Naive thymus-derived CD4-positive, alpha-beta T cell (primary cell): ENCODE results near the gene EXOSC1. TPM values are rescaled to one million over a fixed set of nuclear protein-coding genes. Genes with fewer than 3 reads are reported as not detected.

ENCODE experiments used
- ATAC-seq: fragments of 150-1000 bp; cut with Tn5 transposase; 2 replicates; pipeline ENCODE4 v1.10.0; 2021; ENCODE audit warnings: mild to moderate bottlenecking, moderate library complexity
- CTCF ChIA-PET: fragments of 350-600 bp; sonication (Branson Sonifier 250); formaldehyde crosslinking; loops from one replicate; lab custom pipeline; 2021; ENCODE audit warnings: antibody characterized with exemption; lab: Charles Lee
- POLR2A ChIA-PET: fragments of 350-600 bp; sonication (Branson Sonifier 250); formaldehyde crosslinking; loops from one replicate; lab custom pipeline; 2021; ENCODE audit warnings: antibody characterized with exemption, inconsistent platforms; lab: Charles Lee
- DNase-seq, 9 donors: peaks; one replicate each; pipeline versions ENCODE4 v3.0.0 to v3.0.0-alpha.2; 2020 to 2022; ENCODE audit warnings: mixed read lengths in 1 of 9
- H3K27ac ChIP-seq: one replicate; pipeline ENCODE4 v1.7.0; 2013; ENCODE audit warnings: mild to moderate bottlenecking, low read depth, low read length, moderate library complexity
- H3K27me3 ChIP-seq, 2 donors: one replicate each; pipeline ENCODE4 v1.7.0; 2013; ENCODE audit warnings: low read length in 2 of 2, mild to moderate bottlenecking in 2 of 2, moderate library complexity in 2 of 2; ENCODE audit not compliant: control insufficient read depth in 2 of 2, insufficient read depth in 2 of 2
- H3K36me3 ChIP-seq, 3 experiments: 1 replicate in 2 of 3; 2 replicates in 1 of 3; pipeline ENCODE4 v1.7.0; 2013; ENCODE audit warnings: low read length in 3 of 3, mild to moderate bottlenecking in 3 of 3, moderate library complexity in 1 of 3; ENCODE audit not compliant: insufficient read depth in 3 of 3, control insufficient read depth in 2 of 3
- H3K4me1 ChIP-seq, 2 donors: one replicate each; pipeline ENCODE4 v1.7.0; 2013; ENCODE audit warnings: low read length in 2 of 2, mild to moderate bottlenecking in 2 of 2, moderate library complexity in 1 of 2; ENCODE audit not compliant: control insufficient read depth in 2 of 2, insufficient read depth in 2 of 2
- H3K4me3 ChIP-seq: 2 replicates; pipeline ENCODE4 v1.7.0; 2013; ENCODE audit warnings: mild to moderate bottlenecking, low read length
- H3K9me3 ChIP-seq, 3 experiments: 1 replicate in 2 of 3; 2 replicates in 1 of 3; pipeline ENCODE4 v1.7.0; 2013; ENCODE audit warnings: low read length in 3 of 3; ENCODE audit not compliant: control insufficient read depth in 2 of 3
- H3K27ac Mint-ChIP-seq, 9 donors: one replicate each; pipeline ENCODE4 v1.8.0; 2020 to 2022; ENCODE audit warnings: mixed read lengths in 9 of 9, mild to moderate bottlenecking in 8 of 9, moderate library complexity in 5 of 9, inconsistent platforms in 2 of 9
- H3K27me3 Mint-ChIP-seq, 5 donors: one replicate each; pipeline ENCODE4 v1.8.0; 2021 to 2022; ENCODE audit warnings: mixed read lengths in 5 of 5, mild to moderate bottlenecking in 1 of 5
- H3K36me3 Mint-ChIP-seq, 5 donors: one replicate each; pipeline ENCODE4 v1.8.0; 2020 to 2022; ENCODE audit warnings: mixed read lengths in 5 of 5, mild to moderate bottlenecking in 3 of 5, inconsistent platforms in 1 of 5
- H3K4me1 Mint-ChIP-seq, 7 donors: one replicate each; pipeline ENCODE4 v1.8.0; 2020 to 2022; ENCODE audit warnings: mixed read lengths in 7 of 7, mild to moderate bottlenecking in 3 of 7, inconsistent platforms in 1 of 7
- H3K4me3 Mint-ChIP-seq, 10 donors: one replicate each; pipeline ENCODE4 v1.8.0; 2020 to 2022; ENCODE audit warnings: mild to moderate bottlenecking in 10 of 10, mixed read lengths in 10 of 10, moderate library complexity in 6 of 10, inconsistent platforms in 2 of 10
- H3K9me3 Mint-ChIP-seq, 11 donors: one replicate each; pipeline ENCODE4 v1.8.0; 2020 to 2022; ENCODE audit warnings: mixed read lengths in 11 of 11, mild to moderate bottlenecking in 4 of 11, inconsistent platforms in 1 of 11, moderate library complexity in 1 of 11
- intact Hi-C, 2 donors: fragments of 100-400 bp; cut with micrococcal nuclease; formaldehyde crosslinking; loops; one replicate each; pipeline ENCODE4 v1.15.1; 2023
- polyA plus RNA-seq, 2 donors: library from polyadenylated mRNA; unstranded; fragments of 300-500 nt; fragmentation: Illumina TruSeq; gene quantifications; one replicate each; pipeline ENCODE4 v1.2.3, GENCODE V29; 2021
- total RNA-seq, 6 experiments: library from RNA in 5 of 6; stranded (reverse) in 5 of 6; gene quantifications; 1 replicate in 5 of 6; 2 replicates in 1 of 6; pipeline ENCODE4 v1.2.3 and lab custom pipeline; 2021 to 2026

EXOSC1 gene
- total and polyA plus RNA-seq, 7 experiments from 2014 or later, result 32.6 to 80.3 (median 58.3) TPM

DNA sequence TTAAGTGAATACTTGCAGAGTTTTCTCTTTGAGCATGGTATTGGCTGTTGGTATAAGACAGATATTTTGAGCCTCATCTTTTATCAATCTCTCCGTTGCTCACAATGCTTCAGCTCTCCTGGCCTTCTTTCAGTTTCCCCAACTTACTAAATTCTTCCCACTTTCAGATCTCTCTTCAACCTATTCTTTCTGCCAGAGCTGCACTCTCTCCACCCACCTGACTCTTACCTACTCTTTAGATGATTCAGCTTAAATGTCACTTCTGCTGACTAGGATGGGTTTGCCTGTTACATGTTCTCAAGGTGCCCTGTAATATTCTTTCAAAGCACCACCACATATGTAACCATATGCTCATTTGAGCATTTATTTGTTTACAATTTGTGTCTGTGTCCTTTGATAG, 1.6 kb downstream of the EXOSC1 start:
- no peaks in the 10 kb centered on the region for H3K9me3 Mint-ChIP-seq
- CTCF ChIA-PET, result interaction anchor here (1.3 kb wide), 2 partner anchors 20 to 24 kb away, joined by 5 read pairs; no protein-coding TSS in a partner anchor
- H3K36me3 Mint-ChIP-seq, result peaks cover 0 to 13% (median 4%) of the 10 kb centered on the region in 5 donors
- H3K4me3 Mint-ChIP-seq, result peak overlapping the region in 9 of 10 donors; percentile 0 to 99 (median 89)
- Histone ChIP-seq H3K4me3 (no peak overlapping the region), H3K4me1 (peaks cover 19 to 29% of the 10 kb centered on the region in 2 donors), H3K9me3 (no peaks in the 10 kb centered on the region), H3K27me3 (no peaks in the 10 kb centered on the region), H3K27ac (no peak overlapping the region), H3K36me3 (peaks cover 0 to 38% (median 4%) of the 10 kb centered on the region in 3 experiments)
- DNase-seq (no peak), ATAC-seq (no peak)
- intact Hi-C loops, result no loop called here
- peaks cover 32 to 58% (median 37%) of the 10 kb centered on the region in 7 donors for H3K4me1 Mint-ChIP-seq
- H3K27ac Mint-ChIP-seq, result peak overlapping the region in 5 of 9 donors; percentile 16 to 94 (median 36)
- POLR2A ChIA-PET, result interaction anchor here (1.5 to 2.1 kb wide), 2 partner anchors 14 to 43 kb away, joined by 3 to 8 read pairs; partner anchors contain the start of gene RRP12
- H3K27me3 Mint-ChIP-seq, result no peaks in the 10 kb centered on the region

DNA sequence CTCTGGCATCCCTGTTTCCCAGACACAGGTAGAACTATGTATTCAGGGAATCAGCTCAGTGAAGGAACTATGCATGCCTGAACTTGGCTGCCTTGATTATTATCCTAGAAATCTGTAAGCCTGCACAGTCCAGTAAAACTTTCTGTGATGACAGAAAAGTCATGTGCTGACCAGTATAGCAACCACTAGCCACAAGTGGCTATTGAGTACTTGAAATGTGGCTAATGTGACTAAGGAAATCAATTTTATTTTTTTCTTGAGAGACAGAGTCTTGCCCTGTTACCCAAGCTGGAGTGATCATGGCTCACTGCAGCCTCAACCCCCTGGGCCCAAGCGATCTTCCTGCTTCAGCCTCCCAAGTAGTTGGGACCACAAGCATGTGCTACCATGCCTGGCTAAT, 3.5 kb downstream of the EXOSC1 start:
- ChIA-PET POLR2A (interaction anchor here (1.1 kb wide), 1 partner anchor 11 kb away, joined by 4 read pairs; no protein-coding TSS in a partner anchor), CTCF (interaction anchor here (0.5 to 0.7 kb wide), 2 partner anchors 112 to 163 kb away, joined by 3 read pairs; no protein-coding TSS in a partner anchor)
- Histone ChIP-seq H3K27ac (no peak overlapping the region), H3K9me3 (no peaks in the 10 kb centered on the region), H3K27me3 (no peaks in the 10 kb centered on the region), H3K4me1 (peaks cover 17 to 22% of the 10 kb centered on the region in 2 donors), H3K4me3 (no peak overlapping the region), H3K36me3 (peaks cover 0 to 56% (median 6%) of the 10 kb centered on the region in 3 experiments)
- DNase-seq (no peak), ATAC-seq (no peak)
- Mint-ChIP-seq H3K27ac (no peak overlapping the region), H3K27me3 (no peaks in the 10 kb centered on the region), H3K4me3 (no peak overlapping the region), H3K36me3 (peaks cover 0 to 11% (median 9%) of the 10 kb centered on the region in 5 donors), H3K9me3 (no peaks in the 10 kb centered on the region), H3K4me1 (peaks cover 18 to 38% (median 26%) of the 10 kb centered on the region in 7 donors)
- intact Hi-C loops, result no loop called here

DNA sequence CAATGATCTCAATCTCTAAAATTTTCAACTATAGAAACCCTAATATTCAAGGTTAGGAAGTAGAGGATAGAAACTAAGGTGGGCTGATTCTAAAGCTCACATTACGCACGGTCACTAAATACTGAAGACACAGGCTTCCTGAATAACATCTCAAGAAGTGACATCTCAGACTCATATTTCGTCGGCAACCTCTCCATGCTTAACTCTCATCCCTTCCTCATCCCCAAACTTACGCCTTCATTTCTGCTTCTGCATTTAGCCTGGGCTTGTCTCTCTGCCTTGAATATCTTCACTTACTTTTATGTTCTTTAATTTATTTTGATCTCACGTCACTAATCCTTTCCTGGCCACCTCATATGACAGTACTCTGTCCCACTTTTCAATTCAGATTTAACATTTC, 10.6 kb downstream of the EXOSC1 start:
- H3K9me3 Mint-ChIP-seq, result no peaks in the 10 kb centered on the region
- H3K36me3 Mint-ChIP-seq, result peaks cover 0 to 27% (median 16%) of the 10 kb centered on the region in 5 donors
- no peaks in the 10 kb centered on the region for H3K27me3 ChIP-seq
- POLR2A ChIA-PET, result no interaction called here
- H3K4me1 ChIP-seq, result no peaks in the 10 kb centered on the region
- H3K27ac Mint-ChIP-seq, result no peak overlapping the region
- CTCF ChIA-PET, result no interaction called here
- H3K9me3 ChIP-seq, result no peaks in the 10 kb centered on the region
- DNase-seq (no peak), ATAC-seq (no peak)
- H3K27me3 Mint-ChIP-seq, result no peaks in the 10 kb centered on the region
- H3K4me1 Mint-ChIP-seq, result peaks cover 0 to 10% (median 0%) of the 10 kb centered on the region in 7 donors
- intact Hi-C loops, result no loop called here
- H3K27ac ChIP-seq, result no peak overlapping the region
- H3K36me3 ChIP-seq, result peaks cover 8 to 87% (median 26%) of the 10 kb centered on the region in 3 experiments
- no peak overlapping the region for H3K4me3 Mint-ChIP-seq
- H3K4me3 ChIP-seq, result no peak overlapping the region

DNA sequence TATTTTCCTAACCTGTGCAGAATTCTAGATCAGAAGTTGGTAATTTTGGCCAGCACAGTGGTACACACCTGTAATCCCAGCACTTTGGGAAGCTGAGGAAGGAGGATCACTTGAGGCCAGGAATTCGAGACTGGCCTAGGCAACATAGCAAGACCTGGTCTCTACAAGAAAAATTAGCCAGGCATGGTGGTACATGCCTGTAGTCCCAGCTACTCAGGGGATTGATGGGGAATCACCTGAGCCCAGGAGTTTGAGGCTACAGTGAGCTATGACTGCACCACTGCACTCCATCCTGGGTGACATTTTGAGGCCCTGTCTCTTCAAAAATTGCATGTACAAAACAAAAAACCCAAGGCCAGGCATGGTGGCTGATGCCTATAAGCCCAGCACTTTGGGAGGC, 11.2 kb downstream of the EXOSC1 start:
- Histone ChIP-seq H3K27ac (no peak overlapping the region), H3K4me3 (no peak overlapping the region), H3K27me3 (no peaks in the 10 kb centered on the region), H3K4me1 (no peaks in the 10 kb centered on the region), H3K36me3 (peaks cover 8 to 87% (median 26%) of the 10 kb centered on the region in 3 experiments), H3K9me3 (no peaks in the 10 kb centered on the region)
- no peak for ATAC-seq
- Mint-ChIP-seq H3K27me3 (no peaks in the 10 kb centered on the region), H3K4me1 (peaks cover 0 to 13% (median 0%) of the 10 kb centered on the region in 7 donors), H3K36me3 (peaks cover 0 to 27% (median 13%) of the 10 kb centered on the region in 5 donors), H3K27ac (peak overlapping the region in 4 of 9 donors; percentile 6 to 78 (median 55)), H3K4me3 (no peak overlapping the region), H3K9me3 (no peaks in the 10 kb centered on the region)
- intact Hi-C loops, result no loop called here
- ChIA-PET POLR2A (interaction anchor here (1.7 kb wide), 1 partner anchor 33 kb away, joined by 5 read pairs; the partner anchor contains the start of gene RRP12), CTCF (no interaction called here)
- DNase-seq, result no peak

DNA sequence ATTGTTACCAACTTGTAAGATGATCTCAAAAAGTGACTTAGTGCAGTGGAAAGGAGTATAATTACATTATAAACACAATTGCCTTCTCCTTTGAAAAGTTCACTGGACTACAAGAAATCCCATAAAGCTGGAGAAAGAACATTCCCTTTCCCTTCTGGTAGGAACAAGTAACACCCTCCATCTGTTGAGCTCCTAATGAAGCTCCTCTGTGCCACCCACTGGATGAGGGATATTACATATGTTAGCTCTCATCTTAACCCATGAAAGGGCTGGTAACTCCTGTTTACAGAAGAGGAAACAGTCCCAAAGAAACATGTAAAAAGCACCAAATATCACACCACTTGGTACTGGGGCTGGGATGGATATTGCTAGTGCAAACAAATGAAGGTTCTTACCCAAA, 11.8 kb downstream of the EXOSC1 start:
- H3K27ac Mint-ChIP-seq, result peak overlapping the region in 2 of 9 donors; percentile 39 to 71

DNA sequence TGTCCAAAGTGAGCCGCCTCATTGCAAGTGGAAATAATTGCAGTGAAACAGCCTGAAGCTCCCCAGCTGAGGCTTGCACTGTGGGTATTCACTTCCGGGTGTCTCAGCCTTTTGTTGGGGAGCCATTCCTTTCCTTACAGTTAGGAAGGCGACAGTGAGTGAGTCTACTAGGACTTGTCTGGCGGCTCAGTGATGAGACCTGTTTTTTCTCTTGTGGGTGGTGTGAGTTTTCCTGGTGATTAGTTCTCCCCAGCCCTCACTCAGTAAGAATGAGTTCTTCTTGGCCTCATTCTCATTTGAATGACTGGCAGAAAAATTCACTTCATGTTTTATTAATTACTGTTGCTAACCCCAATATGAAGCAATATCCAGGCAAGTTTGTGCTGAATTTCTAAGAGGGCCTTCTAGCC, 17.2 kb downstream of the EXOSC1 start:
- Mint-ChIP-seq H3K27ac (peak overlapping the region in 8 of 9 donors; percentile 4 to 89 (median 74)), H3K9me3 (peaks cover 0 to 4% (median 0%) of the 10 kb centered on the region in 11 donors), H3K4me1 (peaks cover 4 to 49% (median 29%) of the 10 kb centered on the region in 7 donors), H3K36me3 (peaks cover 0 to 41% (median 8%) of the 10 kb centered on the region in 5 donors), H3K27me3 (peaks cover 0 to 2% (median 0%) of the 10 kb centered on the region in 5 donors), H3K4me3 (peak overlapping the region in 8 of 10 donors; percentile 18 to 96 (median 54))
- H3K4me3 ChIP-seq, result no peak overlapping the region
- peaks cover 20 to 29% of the 10 kb centered on the region in 2 donors for H3K4me1 ChIP-seq
- peaks cover 0 to 30% (median 18%) of the 10 kb centered on the region in 3 experiments for H3K36me3 ChIP-seq
- CTCF ChIA-PET, result no interaction called here
- peak overlapping the region; percentile 81 for H3K27ac ChIP-seq
- DNase-seq (no peak), ATAC-seq (no peak)
- no peaks in the 10 kb centered on the region for H3K9me3 ChIP-seq
- no peaks in the 10 kb centered on the region for H3K27me3 ChIP-seq
- POLR2A ChIA-PET, result interaction anchor here (1.0 kb wide), 1 partner anchor 10 kb away, joined by 3 read pairs; no protein-coding TSS in a partner anchor
- intact Hi-C loops, result loop anchor here in 1 of 2 donors (1.0 kb wide), 1 partner anchor 17 kb away; no protein-coding TSS in a partner anchor

More for the DNA sequence above, 11.8 kb downstream of the EXOSC1 start:
- Histone ChIP-seq H3K27ac (no peak overlapping the region), H3K4me1 (peaks cover 0 to under 1% of the 10 kb centered on the region in 2 donors), H3K4me3 (no peak overlapping the region), H3K36me3 (peaks cover 8 to 82% (median 26%) of the 10 kb centered on the region in 3 experiments), H3K9me3 (no peaks in the 10 kb centered on the region), H3K27me3 (no peaks in the 10 kb centered on the region)
- Mint-ChIP-seq H3K4me1 (peaks cover 0 to 18% (median 0%) of the 10 kb centered on the region in 7 donors), H3K4me3 (no peak overlapping the region), H3K27me3 (no peaks in the 10 kb centered on the region), H3K9me3 (no peaks in the 10 kb centered on the region), H3K36me3 (peaks cover 0 to 26% (median 10%) of the 10 kb centered on the region in 5 donors)
- ChIA-PET POLR2A (interaction anchor here (1.7 kb wide), 1 partner anchor 33 kb away, joined by 5 read pairs; the partner anchor contains the start of gene RRP12), CTCF (interaction anchor here (1.1 kb wide), 1 partner anchor 9 kb away, joined by 4 read pairs; no protein-coding TSS in a partner anchor)
- intact Hi-C loops, result no loop called here
- ATAC-seq (no peak), DNase-seq (no peak)
